Kidney capillary endothelial cell (primary cell): ENCODE measurements around the gene MTM1.

Source experiments
- DNase-seq: peaks from one replicate; pipeline ENCODE4 v3.0.0-alpha.2; 2018; ENCODE audit warnings: low spot score

MTM1 gene

GRCh38 chrX:150548684-150549083, 19.7 kb upstream of the MTM1 start:
- no peak for DNase-seq

- no peak for DNase-seq
Measured at GRCh38 chrX:150551963-150552362, 16.5 kb upstream of the MTM1 start.

- no peak for DNase-seq
Measured at GRCh38 chrX:150558424-150558823, 10.0 kb upstream of the MTM1 start.

GRCh38 chrX:150564838-150565237, 3.6 kb upstream of the MTM1 start:
- no peak for DNase-seq

GRCh38 chrX:150565551-150565950, 2.9 kb upstream of the MTM1 start:
- DNase-seq = no peak

GRCh38 chrX:150566734-150567182, 1.7 kb upstream of the MTM1 start:
- DNase-seq = no peak

GRCh38 chrX:150567645-150568319, 639 bp upstream of the MTM1 start:
- DNase-seq = no peak

- peak; percentile 10 for DNase-seq
Measured at GRCh38 chrX:150569155-150569477, 695 bp downstream of the MTM1 start.

- DNase-seq = no peak
Measured at GRCh38 chrX:150570512-150570911, 2.1 kb downstream of the MTM1 start.

- no peak for DNase-seq
Measured at GRCh38 chrX:150572206-150572605, 3.8 kb downstream of the MTM1 start.

- no peak for DNase-seq
Measured at GRCh38 chrX:150573106-150573505, 4.7 kb downstream of the MTM1 start.

GRCh38 chrX:150573702-150574101, 5.3 kb downstream of the MTM1 start:
- no peak for DNase-seq

GRCh38 chrX:150574559-150575418, 6.4 kb downstream of the MTM1 start:
- DNase-seq = no peak

- no peak for DNase-seq
Measured at GRCh38 chrX:150575419-150575814, 7.0 kb downstream of the MTM1 start.

- no peak for DNase-seq
Measured at GRCh38 chrX:150577174-150577573, 8.8 kb downstream of the MTM1 start.

GRCh38 chrX:150581093-150581775, 12.8 kb downstream of the MTM1 start:
- DNase-seq = peak; percentile 22

- no peak for DNase-seq
Measured at GRCh38 chrX:150582338-150582948, 14.0 kb downstream of the MTM1 start.

- DNase-seq = peak; percentile 7
Measured at GRCh38 chrX:150587585-150588503, 19.4 kb downstream of the MTM1 start.

GRCh38 chrX:150594584-150594983, 26.2 kb downstream of the MTM1 start:
- DNase-seq = no peak

GRCh38 chrX:150599226-150599625, 30.8 kb downstream of the MTM1 start:
- no peak for DNase-seq

GRCh38 chrX:150602296-150602695, 33.9 kb downstream of the MTM1 start:
- no peak for DNase-seq
